ENCODE results near the gene AP1S2. TPM values are rescaled to one million over a fixed set of nuclear protein-coding genes. Genes with fewer than 3 reads are reported as not detected.

The AP1S2 gene
- total RNA-seq, 6 experiments from 2014 or later, result 4.0 to 12.3 (median 9.6) TPM

GRCh38 chrX:15848576-15848975 lies 6.0 kb downstream of the AP1S2 start:
- TF ChIP-seq CTCF (IDR thresholded peaks at IDR 0.05), result no peak
- TF ChIP-seq POLR2A (IDR thresholded peaks at IDR 0.05), result no peak
- H3K27ac ChIP-seq, result no peak overlapping the region
- no peak for DNase-seq
- intact Hi-C loops (cut with DNase I), result no loop called here
- H3K36me3 ChIP-seq, result no peaks in the 10 kb centered on the region
- H3K4me1 ChIP-seq, result peaks cover 0 to 2% (median 0%) of the 10 kb centered on the region in 4 donors
- H3K4me3 ChIP-seq, result no peak overlapping the region
- WGBS (ENCODE audit: insufficient coverage, low coverage, low lambda C conversion rate, missing lambda C conversion rate), result 91% methylated on average over 1 of the region's 1 CpG
- no peak for ATAC-seq
- no peaks in the 10 kb centered on the region for H3K27me3 ChIP-seq
- no peaks in the 10 kb centered on the region for H3K9me3 ChIP-seq

- ATAC-seq (no peak), DNase-seq (no peak)
- H3K4me3 ChIP-seq, result no peak overlapping the region
- intact Hi-C loops (cut with DNase I), result no loop called here
- H3K27me3 ChIP-seq, result no peaks in the 10 kb centered on the region
- H3K36me3 ChIP-seq, result no peaks in the 10 kb centered on the region
- TF ChIP-seq CTCF (IDR thresholded peaks at IDR 0.05), result no peak
- no peak for TF ChIP-seq POLR2A (IDR thresholded peaks at IDR 0.05)
- no peaks in the 10 kb centered on the region for H3K4me1 ChIP-seq
- H3K9me3 ChIP-seq, result no peaks in the 10 kb centered on the region
- no peak overlapping the region for H3K27ac ChIP-seq
These were observed 10.7 kb downstream of the AP1S2 start for GRCh38 chrX:15843960-15844359.

- ATAC-seq (no peak), DNase-seq (no peak)
- WGBS (ENCODE audit: insufficient coverage, low coverage, low lambda C conversion rate, missing lambda C conversion rate), result 77% methylated on average over 2 of the region's 2 CpGs
- no peak overlapping the region for H3K27ac ChIP-seq
- no peak for TF ChIP-seq CTCF (IDR thresholded peaks at IDR 0.05)
- no peak for TF ChIP-seq POLR2A (IDR thresholded peaks at IDR 0.05)
- no peaks in the 10 kb centered on the region for H3K27me3 ChIP-seq
- H3K9me3 ChIP-seq, result no peaks in the 10 kb centered on the region
- no peaks in the 10 kb centered on the region for H3K36me3 ChIP-seq
- intact Hi-C loops (cut with DNase I), result no loop called here
- H3K4me1 ChIP-seq, result no peaks in the 10 kb centered on the region
- H3K4me3 ChIP-seq, result no peak overlapping the region
These were observed 12.6 kb downstream of the AP1S2 start for GRCh38 chrX:15841853-15842516.

- H3K9me3 ChIP-seq, result no peaks in the 10 kb centered on the region
- ATAC-seq (no peak), DNase-seq (no peak)
- 92% methylated on average over 2 of the region's 3 CpGs for WGBS (ENCODE audit: insufficient coverage, low coverage, low lambda C conversion rate, missing lambda C conversion rate)
- H3K4me3 ChIP-seq, result no peak overlapping the region
- H3K36me3 ChIP-seq, result no peaks in the 10 kb centered on the region
- intact Hi-C loops (cut with DNase I), result no loop called here
- H3K27me3 ChIP-seq, result no peaks in the 10 kb centered on the region
- H3K27ac ChIP-seq, result no peak overlapping the region
- TF ChIP-seq CTCF (IDR thresholded peaks at IDR 0.05) (no peak), POLR2A (IDR thresholded peaks at IDR 0.05) (no peak)
- H3K4me1 ChIP-seq, result no peaks in the 10 kb centered on the region
These were observed 16.6 kb downstream of the AP1S2 start for GRCh38 chrX:15838017-15838416.
